Astrocyte (in vitro differentiated cells and primary cell): Measurements from ENCODE around the gene RALGAPB. TPM values are rescaled to one million over a fixed set of nuclear protein-coding genes. Genes with fewer than 3 reads are reported as not detected.
A peak's percentile ranks its signal among the peaks of the same experiment; 100 is the strongest.

Experiments used
- DNase-seq: peaks from one replicate; pipeline ENCODE4 v3.0.0-alpha.2; 2010; ENCODE audit warnings: low read depth
- FAIRE-seq: peaks from 2 replicates; lab custom pipeline; 2011; peaks lifted over from hg19 to GRCh38; lab: Jason Lieb, UNC
- H2AFZ ChIP-seq: 2 replicates; pipeline ENCODE4 v1.6.0; 2012; ENCODE audit warnings: low read depth, low read length, inconsistent platforms
- H3K27ac ChIP-seq: 2 replicates; pipeline ENCODE4 v1.5.1; 2011; ENCODE audit warnings: low read depth, low read length, inconsistent platforms
- H3K27me3 ChIP-seq: 2 replicates; pipeline ENCODE4 v1.6.0; 2011; ENCODE audit warnings: low read length, inconsistent platforms; ENCODE audit not compliant: insufficient read depth
- H3K36me3 ChIP-seq: 2 replicates; pipeline ENCODE4 v1.5.1; 2011; ENCODE audit warnings: low read length, inconsistent platforms; ENCODE audit not compliant: insufficient read depth
- H3K4me1 ChIP-seq: 2 replicates; pipeline ENCODE4 v1.5.1; 2011; ENCODE audit warnings: low read length, inconsistent platforms; ENCODE audit not compliant: insufficient read depth
- H3K4me2 ChIP-seq: 2 replicates; pipeline ENCODE4 v1.6.0; 2012; ENCODE audit warnings: low read length, inconsistent platforms
- H3K4me3 ChIP-seq: 2 replicates; pipeline ENCODE4 v1.5.1; 2011; ENCODE audit warnings: low read depth, mild to moderate bottlenecking, low read length, inconsistent platforms; ENCODE audit not compliant: insufficient read depth
- H3K79me2 ChIP-seq: 2 replicates; pipeline ENCODE4 v1.6.0; 2012; ENCODE audit warnings: mild to moderate bottlenecking, low read length, inconsistent platforms; ENCODE audit not compliant: insufficient read depth
- H3K9ac ChIP-seq: 2 replicates; pipeline ENCODE4 v1.6.0; 2012; ENCODE audit warnings: mild to moderate bottlenecking, low read length, inconsistent platforms
- H3K9me3 ChIP-seq: 2 replicates; pipeline ENCODE4 v1.5.1; 2012; ENCODE audit warnings: low read depth, mild to moderate bottlenecking, low read length, inconsistent platforms; ENCODE audit not compliant: insufficient read depth
- H4K20me1 ChIP-seq: 2 replicates; pipeline ENCODE4 v1.6.0; 2012; ENCODE audit warnings: low read length, inconsistent platforms; ENCODE audit not compliant: insufficient read depth
- H3K27ac Mint-ChIP-seq: one replicate; pipeline ENCODE4 v1.8.0; 2021; ENCODE audit warnings: mild to moderate bottlenecking, mixed read lengths; ENCODE audit not compliant: unreplicated experiment
- H3K27me3 Mint-ChIP-seq: one replicate; pipeline ENCODE4 v1.8.0; 2021; ENCODE audit warnings: low read depth, mixed read lengths; ENCODE audit not compliant: unreplicated experiment
- H3K36me3 Mint-ChIP-seq: one replicate; pipeline ENCODE4 v1.8.0; 2021; ENCODE audit warnings: low read depth, mixed read lengths; ENCODE audit not compliant: unreplicated experiment
- H3K4me1 Mint-ChIP-seq: one replicate; pipeline ENCODE4 v1.8.0; 2021; ENCODE audit warnings: low read depth, mixed read lengths; ENCODE audit not compliant: unreplicated experiment
- H3K4me3 Mint-ChIP-seq: one replicate; pipeline ENCODE4 v1.8.0; 2021; ENCODE audit warnings: mild to moderate bottlenecking, moderate library complexity, mixed read lengths; ENCODE audit not compliant: unreplicated experiment
- H3K9me3 Mint-ChIP-seq: one replicate; pipeline ENCODE4 v1.8.0; 2021; ENCODE audit warnings: mild to moderate bottlenecking, mixed read lengths; ENCODE audit not compliant: unreplicated experiment
- CTCF ChIP-seq: IDR thresholded peaks from 2 replicates; pipeline ENCODE4 v1.5.1; 2011; ENCODE audit warnings: low read depth, mild to moderate bottlenecking, inconsistent platforms, low read length, moderate library complexity; ENCODE audit not compliant: insufficient read depth
- EZH2 ChIP-seq: IDR thresholded peaks from 2 replicates; pipeline ENCODE4 v1.6.1; 2012; ENCODE audit warnings: mild to moderate bottlenecking, low read length, inconsistent platforms; ENCODE audit not compliant: insufficient read depth
- total RNA-seq: library from RNA; stranded (reverse); gene quantifications from 2 replicates; pipeline ENCODE4 v1.2.1, GENCODE V29; 2021

The RALGAPB gene
- total RNA-seq, 1 donor from 2014 or later, result 40.2 TPM

- no peak overlapping the region for H3K4me3 Mint-ChIP-seq
- Histone ChIP-seq H3K36me3 (no peaks in the 10 kb centered on the region), H3K27me3 (peaks cover 32% of the 10 kb centered on the region), H3K4me3 (no peak overlapping the region), H3K9ac (no peak overlapping the region), H3K4me2 (no peak overlapping the region), H3K9me3 (no peaks in the 10 kb centered on the region), H2AFZ (no peak overlapping the region), H3K4me1 (peaks cover 5% of the 10 kb centered on the region), H3K27ac (no peak overlapping the region), H4K20me1 (peaks cover 3% of the 10 kb centered on the region), H3K79me2 (no peaks in the 10 kb centered on the region)
- H3K9me3 Mint-ChIP-seq, result peaks cover 3% of the 10 kb centered on the region
- peaks cover 8% of the 10 kb centered on the region for H3K4me1 Mint-ChIP-seq
- H3K36me3 Mint-ChIP-seq, result no peaks in the 10 kb centered on the region
- H3K27me3 Mint-ChIP-seq, result no peaks in the 10 kb centered on the region
- TF ChIP-seq EZH2, result no peak
- no peak overlapping the region for H3K27ac Mint-ChIP-seq
- no peak for DNase-seq
- FAIRE-seq, result no peak
Measured at GRCh38 chr20:38616457-38616856, 143.8 kb downstream of the RALGAPB start.

- no peak overlapping the region for H3K4me3 ChIP-seq
- peaks cover 3% of the 10 kb centered on the region for H4K20me1 ChIP-seq
- no peak overlapping the region for H3K27ac ChIP-seq
- Mint-ChIP-seq H3K36me3 (no peaks in the 10 kb centered on the region), H3K27me3 (no peaks in the 10 kb centered on the region), H3K9me3 (peaks cover 3% of the 10 kb centered on the region), H3K4me3 (no peak overlapping the region), H3K27ac (peak overlapping the region; percentile 89), H3K4me1 (peaks cover 8% of the 10 kb centered on the region)
- TF ChIP-seq CTCF, result no peak
- no peak for TF ChIP-seq EZH2
- no peaks in the 10 kb centered on the region for H3K36me3 ChIP-seq
- H3K4me1 ChIP-seq, result peaks cover 5% of the 10 kb centered on the region
- H2AFZ ChIP-seq, result no peak overlapping the region
- peak overlapping the region; percentile 50 for H3K4me2 ChIP-seq
- no peak overlapping the region for H3K9ac ChIP-seq
- no peaks in the 10 kb centered on the region for H3K9me3 ChIP-seq
- DNase-seq, result peak; percentile 66
- no peaks in the 10 kb centered on the region for H3K79me2 ChIP-seq
- FAIRE-seq, result no peak
- H3K27me3 ChIP-seq, result peaks cover 34% of the 10 kb centered on the region
Measured at GRCh38 chr20:38617011-38617829, 144.6 kb downstream of the RALGAPB start.

GRCh38 chr20:38617830-38618196 is 145.2 kb downstream of the RALGAPB start:
- H3K9me3 ChIP-seq, result no peaks in the 10 kb centered on the region
- peaks cover 3% of the 10 kb centered on the region for H3K9me3 Mint-ChIP-seq
- H3K27me3 ChIP-seq, result peaks cover 34% of the 10 kb centered on the region
- no peak overlapping the region for H3K27ac ChIP-seq
- FAIRE-seq (no peak), DNase-seq (no peak)
- peaks cover 8% of the 10 kb centered on the region for H3K4me1 Mint-ChIP-seq
- no peak overlapping the region for H2AFZ ChIP-seq
- no peak overlapping the region for H3K4me3 Mint-ChIP-seq
- H3K27ac Mint-ChIP-seq, result no peak overlapping the region
- no peaks in the 10 kb centered on the region for H3K79me2 ChIP-seq
- H3K9ac ChIP-seq, result no peak overlapping the region
- no peaks in the 10 kb centered on the region for H3K27me3 Mint-ChIP-seq
- peaks cover 3% of the 10 kb centered on the region for H4K20me1 ChIP-seq
- no peaks in the 10 kb centered on the region for H3K36me3 ChIP-seq
- no peaks in the 10 kb centered on the region for H3K36me3 Mint-ChIP-seq
- H3K4me1 ChIP-seq, result peaks cover 5% of the 10 kb centered on the region
- TF ChIP-seq EZH2, result no peak
- TF ChIP-seq CTCF, result no peak
- H3K4me3 ChIP-seq, result no peak overlapping the region
- H3K4me2 ChIP-seq, result peak overlapping the region; percentile 50
